MM.1S (cell line): ENCODE measurements around the gene IQCM.

Experiments
- CTCF ChIP-seq: fragments of 300-600 bp; sonication (generic); IDR thresholded peaks from 2 replicates; pipeline ENCODE4 v1.5.1; 2016; ENCODE audit warnings: antibody characterized with exemption, low read length, mixed read lengths
- EZH2phosphoT487 ChIP-seq: fragments of 300-600 bp; sonication (generic); IDR thresholded peaks from 2 replicates; pipeline ENCODE4 v1.6.1; 2018; ENCODE audit warnings: antibody characterized with exemption, low read length

GRCh38 chr4:149790172-149790907 lies 25.3 kb downstream of the IQCM start:
- no peak for TF ChIP-seq CTCF
- no peak for TF ChIP-seq EZH2phosphoT487
